Ishikawa (cell line): ENCODE data around the gene GSK3B.

ENCODE experiments used
- CEBPB ChIP-seq: IDR thresholded peaks from 2 replicates; pipeline ENCODE4 v1.6.1; 2012
- CREB1 ChIP-seq: IDR thresholded peaks from 2 replicates; pipeline ENCODE4 v1.6.1; 2012; ENCODE audit warnings: low read depth
- EGR1 ChIP-seq: IDR thresholded peaks from 2 replicates; pipeline ENCODE4 v1.6.1; 2012
- EP300 ChIP-seq: IDR thresholded peaks from 2 replicates; pipeline ENCODE4 v1.6.1; 2012; ENCODE audit warnings: borderline replicate concordance
- FOXM1 ChIP-seq: IDR thresholded peaks from 2 replicates; pipeline ENCODE4 v1.6.1; 2012; ENCODE audit warnings: low read depth, borderline replicate concordance
- MAX ChIP-seq: IDR thresholded peaks from 2 replicates; pipeline ENCODE4 v1.6.1; 2012
- NFIC ChIP-seq: IDR thresholded peaks from 2 replicates; pipeline ENCODE4 v1.6.1; 2012
- RAD21 ChIP-seq: IDR thresholded peaks from 2 replicates; pipeline ENCODE4 v1.6.1; 2012; ENCODE audit warnings: low read depth
- REST ChIP-seq: IDR thresholded peaks from 2 replicates; pipeline ENCODE4 v1.6.1; 2012; ENCODE audit warnings: low read depth, mild to moderate bottlenecking
- TAF1 ChIP-seq: IDR thresholded peaks from 2 replicates; pipeline ENCODE4 v1.6.1; 2012; ENCODE audit warnings: low read depth, mild to moderate bottlenecking
- TCF12 ChIP-seq: IDR thresholded peaks from 2 replicates; pipeline ENCODE4 v1.6.1; 2012; ENCODE audit warnings: low read depth
- TEAD4 ChIP-seq: IDR thresholded peaks from 2 replicates; pipeline ENCODE4 v1.6.1; 2012
- USF1 ChIP-seq: IDR thresholded peaks from 2 replicates; pipeline ENCODE4 v1.6.1; 2012
- YY1 ChIP-seq: IDR thresholded peaks from 2 replicates; pipeline ENCODE4 v1.6.1; 2012; ENCODE audit warnings: low read depth
- ZBTB7A ChIP-seq: IDR thresholded peaks from 2 replicates; pipeline ENCODE4 v1.6.1; 2012; ENCODE audit warnings: low read depth

Gene GSK3B

DNA sequence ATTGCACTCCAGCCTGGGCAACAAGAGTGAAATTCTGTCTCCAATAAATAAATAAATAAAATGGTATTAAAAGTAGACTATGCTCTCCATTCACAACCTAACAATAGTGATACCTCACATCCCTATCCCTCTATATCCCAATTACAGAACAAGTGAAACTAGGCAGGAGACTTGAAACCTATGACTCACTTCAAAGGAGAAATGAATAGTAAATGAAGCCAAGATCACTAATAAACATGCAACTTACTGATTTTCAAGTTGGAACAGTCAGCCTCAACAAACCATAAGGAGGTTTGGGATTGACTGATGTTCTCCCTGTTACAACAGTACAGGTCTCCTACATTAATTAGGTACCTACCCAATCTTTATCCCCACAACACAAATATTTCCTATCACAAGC is 103.4 kb downstream of the GSK3B start:
- TF ChIP-seq EP300 (no peak), EGR1 (no peak), TAF1 (no peak), REST (no peak)

- TF ChIP-seq TCF12 = no peak
- TF ChIP-seq YY1 = no peak
- no peak for TF ChIP-seq CEBPB
Measured at GRCh38 chr3:119989981-119990655, 104.1 kb downstream of the GSK3B start.

DNA sequence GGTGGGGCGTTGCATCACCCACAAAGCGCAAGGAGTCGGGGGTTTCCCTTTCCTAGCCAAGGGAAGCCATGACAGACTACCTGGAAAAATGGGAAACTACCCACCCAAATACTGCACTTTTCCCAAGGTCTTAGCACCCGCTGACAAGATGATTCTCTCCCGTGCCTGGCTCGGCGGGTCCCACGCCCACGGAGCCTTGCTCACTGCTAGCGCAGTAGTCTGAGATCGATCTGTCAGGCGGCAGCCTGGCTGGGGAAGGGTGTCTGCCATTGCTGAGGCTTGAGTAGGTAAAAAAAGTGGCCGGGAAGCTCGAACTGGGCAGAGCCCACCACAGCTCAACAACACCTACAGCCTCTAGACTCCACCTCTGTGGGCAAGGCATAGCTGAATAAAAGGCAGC is 112.9 kb downstream of the GSK3B start:
- no peak for TF ChIP-seq ZBTB7A
- no peak for TF ChIP-seq EP300
- no peak for TF ChIP-seq NFIC
- no peak for TF ChIP-seq USF1
- TF ChIP-seq TEAD4 = no peak
- TF ChIP-seq FOXM1 = no peak
- TF ChIP-seq REST = no peak
- TF ChIP-seq YY1 = no peak
- no peak for TF ChIP-seq CREB1
- no peak for TF ChIP-seq TCF12
- no peak for TF ChIP-seq MAX
- no peak for TF ChIP-seq EGR1
- TF ChIP-seq RAD21 = no peak
- no peak for TF ChIP-seq TAF1
- no peak for TF ChIP-seq CEBPB

- TF ChIP-seq FOXM1 (no peak), USF1 (no peak), TEAD4 (no peak), MAX (no peak), ZBTB7A (no peak), TCF12 (no peak), NFIC (no peak)
Measured at GRCh38 chr3:119978554-119979208, 115.6 kb downstream of the GSK3B start.

GRCh38 chr3:119977353-119977752 is 116.9 kb downstream of the GSK3B start:
- TF ChIP-seq YY1 (no peak), REST (no peak), ZBTB7A (no peak), MAX (no peak), NFIC (no peak), CEBPB (no peak), EGR1 (no peak), USF1 (no peak), TEAD4 (no peak), CREB1 (no peak), FOXM1 (no peak), EP300 (no peak), RAD21 (no peak), TAF1 (no peak)
